Fibroblast of skin of abdomen (primary cell): Measurements from ENCODE around the gene IPO9. TPM values are rescaled to one million over a fixed set of nuclear protein-coding genes. Genes with fewer than 3 reads are reported as not detected.
A peak's percentile ranks its signal among the peaks of the same experiment; 100 is the strongest.

Experiments
- DNase-seq: peaks from one replicate; pipeline ENCODE4 v3.0.0-alpha.2; 2013
- polyA plus RNA-seq, 2 experiments: library from polyadenylated mRNA; unstranded; fragments of 120-200 nt; gene quantifications; one replicate each; pipeline ENCODE4 v1.2.1, GENCODE V29; 2013; ENCODE audit not compliant: insufficient read length in 2 of 2

IPO9 gene
- polyA plus RNA-seq (2013, experiment 1 of 2; ENCODE audit: insufficient read length): 66.0 TPM
- polyA plus RNA-seq (2013, experiment 2 of 2; ENCODE audit: insufficient read length): 69.0 TPM

- DNase-seq: peak; percentile 91
Observed at GRCh38 chr1:201828820-201829774, at the start of gene IPO9. TSS of gene IPO9 (plus strand) at chr1:201829157. CDS start at chr1:201829210, 53 bp downstream.

- no peak for DNase-seq
Observed at GRCh38 chr1:201779351-201779880, 49.5 kb upstream of the IPO9 start.

- DNase-seq: no peak
Observed at GRCh38 chr1:201780952-201781351, 48.0 kb upstream of the IPO9 start.

- DNase-seq: no peak
Observed at GRCh38 chr1:201781437-201781836, 47.5 kb upstream of the IPO9 start.

- no peak for DNase-seq
Observed at GRCh38 chr1:201782353-201782752, 46.6 kb upstream of the IPO9 start.

GRCh38 chr1:201783058-201783457, 45.9 kb upstream of the IPO9 start:
- DNase-seq: no peak

- no peak for DNase-seq
Observed at GRCh38 chr1:201783572-201783971, 45.4 kb upstream of the IPO9 start.

GRCh38 chr1:201785291-201785690, 43.7 kb upstream of the IPO9 start:
- no peak for DNase-seq

GRCh38 chr1:201786824-201787223, 42.1 kb upstream of the IPO9 start:
- no peak for DNase-seq

GRCh38 chr1:201788296-201788695, 40.7 kb upstream of the IPO9 start:
- no peak for DNase-seq

GRCh38 chr1:201789245-201789644, 39.7 kb upstream of the IPO9 start:
- no peak for DNase-seq

GRCh38 chr1:201790261-201790660, 38.7 kb upstream of the IPO9 start:
- DNase-seq: peak; percentile 51

- DNase-seq: no peak
Observed at GRCh38 chr1:201791051-201791778, 37.7 kb upstream of the IPO9 start.

- DNase-seq: peak; percentile 93
Observed at GRCh38 chr1:201791779-201792173, 37.2 kb upstream of the IPO9 start.

GRCh38 chr1:201792534-201793305, 36.2 kb upstream of the IPO9 start:
- peak; percentile 82 for DNase-seq

GRCh38 chr1:201793306-201793925, 35.5 kb upstream of the IPO9 start:
- no peak for DNase-seq

GRCh38 chr1:201795066-201795465, 33.9 kb upstream of the IPO9 start:
- DNase-seq: peak; percentile 31

GRCh38 chr1:201800246-201800645, 28.7 kb upstream of the IPO9 start:
- no peak for DNase-seq

- no peak for DNase-seq
Observed at GRCh38 chr1:201806801-201807200, 22.2 kb upstream of the IPO9 start.

- no peak for DNase-seq
Observed at GRCh38 chr1:201807958-201808632, 20.9 kb upstream of the IPO9 start.

- DNase-seq: no peak
Observed at GRCh38 chr1:201808633-201808990, 20.3 kb upstream of the IPO9 start.
